Stomach (tissue), 4 donors: ENCODE data around the gene GBA3.

Source experiments
- POLR2A ChIP-seq, 4 donors: fragments of 450-650 bp; IDR thresholded peaks; one replicate each; pipeline ENCODE4 v1.6.1; 2016; ENCODE audit warnings: antibody characterized with exemption in 4 of 4, control low read depth in 2 of 4, mild to moderate bottlenecking in 1 of 4, moderate library complexity in 1 of 4
- TF ChIP-seq, protein P1 (sequence below), 7 experiments: fragments of 450-650 bp in 4 of 7; fragments of 200-600 bp in 3 of 7; sonication (generic) in 3 of 7; IDR thresholded peaks; one replicate each; pipeline ENCODE4 v1.5.1; 2016 to 2019; ENCODE audit warnings: antibody characterized with exemption in 7 of 7, control low read depth in 2 of 7, mild to moderate bottlenecking in 1 of 7

DNA sequence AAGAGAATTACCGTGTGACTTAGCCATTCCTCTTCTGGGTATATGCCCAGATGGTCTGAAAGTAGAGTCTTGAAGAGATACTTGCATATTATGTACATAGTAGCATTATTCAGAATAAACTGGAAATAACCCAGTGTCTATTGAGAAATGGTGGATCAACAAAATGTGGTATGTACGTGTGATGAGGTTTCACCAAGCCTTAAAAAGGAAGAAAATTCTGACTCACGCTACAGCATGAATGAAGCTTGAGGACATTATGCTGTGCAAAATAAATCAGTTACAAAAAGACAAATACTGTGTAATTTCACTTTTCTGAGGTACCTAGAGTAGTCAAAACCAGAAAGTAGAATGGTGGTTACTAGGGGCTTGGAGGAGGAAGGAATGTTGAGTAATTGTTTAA is 37.3 kb downstream of the GBA3 start:
- TF ChIP-seq, protein P1, sequence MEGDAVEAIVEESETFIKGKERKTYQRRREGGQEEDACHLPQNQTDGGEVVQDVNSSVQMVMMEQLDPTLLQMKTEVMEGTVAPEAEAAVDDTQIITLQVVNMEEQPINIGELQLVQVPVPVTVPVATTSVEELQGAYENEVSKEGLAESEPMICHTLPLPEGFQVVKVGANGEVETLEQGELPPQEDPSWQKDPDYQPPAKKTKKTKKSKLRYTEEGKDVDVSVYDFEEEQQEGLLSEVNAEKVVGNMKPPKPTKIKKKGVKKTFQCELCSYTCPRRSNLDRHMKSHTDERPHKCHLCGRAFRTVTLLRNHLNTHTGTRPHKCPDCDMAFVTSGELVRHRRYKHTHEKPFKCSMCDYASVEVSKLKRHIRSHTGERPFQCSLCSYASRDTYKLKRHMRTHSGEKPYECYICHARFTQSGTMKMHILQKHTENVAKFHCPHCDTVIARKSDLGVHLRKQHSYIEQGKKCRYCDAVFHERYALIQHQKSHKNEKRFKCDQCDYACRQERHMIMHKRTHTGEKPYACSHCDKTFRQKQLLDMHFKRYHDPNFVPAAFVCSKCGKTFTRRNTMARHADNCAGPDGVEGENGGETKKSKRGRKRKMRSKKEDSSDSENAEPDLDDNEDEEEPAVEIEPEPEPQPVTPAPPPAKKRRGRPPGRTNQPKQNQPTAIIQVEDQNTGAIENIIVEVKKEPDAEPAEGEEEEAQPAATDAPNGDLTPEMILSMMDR (IDR thresholded peaks at IDR 0.05) = no peak
- no peak for TF ChIP-seq POLR2A (IDR thresholded peaks at IDR 0.05)
